HG02970 (cell line): ENCODE data around the gene PINK1.

Experiments used
- ATAC-seq: cut with Tn5 transposase; IDR thresholded peaks from one replicate; pipeline ENCODE4 v1.9.1; 2021; ENCODE audit warnings: mild to moderate bottlenecking, moderate library complexity, moderate number of reproducible peaks; ENCODE audit not compliant: unreplicated experiment, low FRiP score

PINK1 gene

GRCh38 chr1:20700636-20701215 is 67.5 kb downstream of the PINK1 start:
- no peak for ATAC-seq
